ENCODE measurements around the gene CREM.

Gene CREM

DNA sequence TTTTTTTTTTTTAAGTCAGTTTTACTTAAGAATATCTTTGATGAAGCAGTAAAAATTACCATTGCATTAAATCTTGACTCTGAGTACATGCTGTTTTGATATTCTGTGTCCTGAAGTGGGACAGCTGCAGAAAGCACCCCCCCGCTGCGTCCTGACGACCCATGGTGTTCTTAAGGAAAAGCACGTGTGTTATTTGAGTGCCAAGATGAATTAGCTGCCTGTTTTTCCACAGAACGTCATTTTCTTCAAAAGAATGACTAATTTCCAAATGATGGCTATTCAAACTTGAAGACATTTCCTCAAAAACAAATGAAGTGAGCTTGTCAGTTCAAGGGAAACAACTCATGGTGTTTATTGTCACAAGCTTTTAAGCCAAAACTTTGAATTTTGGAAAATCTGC, 45.9 kb downstream of the CREM start:
- Mint-ChIP-seq H3K36me3 (ENCODE audit: low read depth) (peaks cover 14% of the 10 kb centered on the region), H3K9me3 (peaks cover 14% of the 10 kb centered on the region), H3K4me3 (no peak overlapping the region), H3K27me3 (ENCODE audit: low read depth, poor library complexity) (no peaks in the 10 kb centered on the region), H3K4me1 (peaks cover 16% of the 10 kb centered on the region), H3K27ac (peak overlapping the region; percentile 68)
- DNase-seq, result no peak
- TF ChIP-seq, protein P1, sequence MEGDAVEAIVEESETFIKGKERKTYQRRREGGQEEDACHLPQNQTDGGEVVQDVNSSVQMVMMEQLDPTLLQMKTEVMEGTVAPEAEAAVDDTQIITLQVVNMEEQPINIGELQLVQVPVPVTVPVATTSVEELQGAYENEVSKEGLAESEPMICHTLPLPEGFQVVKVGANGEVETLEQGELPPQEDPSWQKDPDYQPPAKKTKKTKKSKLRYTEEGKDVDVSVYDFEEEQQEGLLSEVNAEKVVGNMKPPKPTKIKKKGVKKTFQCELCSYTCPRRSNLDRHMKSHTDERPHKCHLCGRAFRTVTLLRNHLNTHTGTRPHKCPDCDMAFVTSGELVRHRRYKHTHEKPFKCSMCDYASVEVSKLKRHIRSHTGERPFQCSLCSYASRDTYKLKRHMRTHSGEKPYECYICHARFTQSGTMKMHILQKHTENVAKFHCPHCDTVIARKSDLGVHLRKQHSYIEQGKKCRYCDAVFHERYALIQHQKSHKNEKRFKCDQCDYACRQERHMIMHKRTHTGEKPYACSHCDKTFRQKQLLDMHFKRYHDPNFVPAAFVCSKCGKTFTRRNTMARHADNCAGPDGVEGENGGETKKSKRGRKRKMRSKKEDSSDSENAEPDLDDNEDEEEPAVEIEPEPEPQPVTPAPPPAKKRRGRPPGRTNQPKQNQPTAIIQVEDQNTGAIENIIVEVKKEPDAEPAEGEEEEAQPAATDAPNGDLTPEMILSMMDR (IDR thresholded peaks at IDR 0.05), result no peak

DNA sequence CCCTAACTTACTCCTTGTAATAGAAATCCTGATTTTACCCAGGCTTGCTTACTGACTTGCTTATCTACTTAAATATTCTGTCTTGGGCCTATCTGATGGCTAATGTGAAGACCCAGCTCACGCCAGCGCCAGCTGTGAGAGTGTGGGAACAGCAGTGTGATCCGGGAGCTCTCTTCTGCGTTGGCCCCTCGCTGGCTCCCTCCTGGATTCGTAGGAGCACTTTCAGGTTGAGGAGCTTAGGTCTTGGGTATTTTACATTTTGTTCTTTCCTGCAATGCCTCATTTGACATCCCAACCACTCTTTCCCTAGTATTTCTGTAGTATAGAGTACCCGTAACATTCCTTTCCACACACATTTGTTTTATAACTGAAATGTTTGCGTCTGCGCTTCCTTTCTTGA, 51.7 kb downstream of the CREM start:
- Mint-ChIP-seq H3K27ac (no peak overlapping the region), H3K4me3 (no peak overlapping the region), H3K9me3 (no peaks in the 10 kb centered on the region), H3K27me3 (ENCODE audit: low read depth, poor library complexity) (no peaks in the 10 kb centered on the region), H3K4me1 (no peaks in the 10 kb centered on the region), H3K36me3 (ENCODE audit: low read depth) (peaks cover 5% of the 10 kb centered on the region)
- DNase-seq, result no peak
- TF ChIP-seq, protein P1 (IDR thresholded peaks at IDR 0.05), result no peak

DNA sequence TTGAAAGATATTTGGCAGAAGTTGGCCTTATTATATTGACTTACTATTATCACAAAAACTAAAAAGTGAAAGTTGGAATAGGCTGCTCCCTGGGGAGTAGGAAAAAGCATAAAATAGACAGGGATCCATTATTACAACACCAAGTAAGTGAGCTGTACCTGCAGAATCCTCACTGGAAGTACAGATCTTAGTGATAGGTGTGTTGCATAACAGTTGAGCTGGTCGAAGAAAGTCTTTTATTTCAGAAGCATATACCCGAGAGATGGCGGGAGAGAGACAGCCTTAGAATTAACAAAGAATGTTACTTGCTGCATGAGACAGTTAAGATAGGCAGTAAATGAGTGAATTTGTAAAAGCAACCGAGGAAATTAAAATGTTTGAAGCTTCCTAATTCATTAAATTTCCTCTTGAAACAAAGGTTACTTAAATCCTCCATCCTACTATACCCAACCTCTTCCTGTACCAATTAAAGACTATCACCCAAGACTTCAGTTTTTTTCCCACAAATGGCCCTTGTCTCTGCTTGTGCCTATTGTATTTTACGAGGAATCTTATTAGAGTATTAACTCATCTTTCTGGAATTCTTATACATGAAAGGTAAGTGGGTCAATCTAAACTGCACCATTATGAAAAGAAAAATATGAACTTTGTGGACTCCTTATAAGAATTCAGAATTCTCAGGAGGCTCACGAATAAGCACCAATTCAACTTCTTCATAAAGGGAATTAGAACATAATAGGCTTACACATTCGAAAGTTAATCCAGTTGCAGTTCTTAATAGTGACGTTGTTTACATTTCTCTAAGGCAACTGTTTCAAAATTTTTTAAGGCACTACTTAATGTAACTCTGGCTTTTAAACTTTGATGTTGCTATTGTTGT, 56.2 kb downstream of the CREM start:
- no peak for DNase-seq
- H3K27ac Mint-ChIP-seq, result no peak overlapping the region
- H3K27me3 Mint-ChIP-seq (ENCODE audit: low read depth, poor library complexity), result no peaks in the 10 kb centered on the region

DNA sequence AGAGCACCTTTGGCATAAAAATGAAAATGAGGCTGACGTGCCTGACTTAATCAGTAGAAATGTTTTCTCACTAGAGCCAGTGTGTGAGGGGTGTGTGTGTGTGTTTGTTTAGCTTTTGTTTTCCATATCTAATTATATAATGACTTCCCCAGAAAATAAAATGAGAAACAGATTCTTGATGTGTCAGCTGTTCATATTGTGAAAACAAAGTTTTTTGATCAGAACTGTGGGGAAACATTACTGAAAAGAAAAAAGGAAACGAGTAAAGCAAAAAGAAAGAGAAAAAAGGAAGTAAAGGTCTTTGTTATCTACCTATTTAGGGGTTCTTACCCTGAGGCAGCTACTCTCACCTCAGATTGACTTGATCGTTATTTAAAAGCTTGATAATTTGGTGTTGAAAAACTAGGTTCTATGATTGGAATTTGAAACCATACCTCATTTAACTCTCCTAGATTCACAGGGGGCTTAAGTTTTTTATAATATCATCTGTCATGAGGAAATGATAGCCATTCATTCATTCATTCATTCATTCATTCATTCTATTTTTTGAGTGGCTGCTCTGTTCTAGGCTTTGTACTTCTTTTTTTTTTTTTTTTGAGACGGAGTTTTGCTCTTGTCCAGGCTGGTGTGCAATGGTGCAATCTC, 58.0 kb downstream of the CREM start:
- TF ChIP-seq, protein P1 (IDR thresholded peaks at IDR 0.05), result no peak
- no peaks in the 10 kb centered on the region for H3K27me3 Mint-ChIP-seq (ENCODE audit: low read depth, poor library complexity)
- peaks cover 1% of the 10 kb centered on the region for H3K36me3 Mint-ChIP-seq (ENCODE audit: low read depth)
- H3K4me3 Mint-ChIP-seq, result no peak overlapping the region
- H3K27ac Mint-ChIP-seq, result peak overlapping the region; percentile 55
- no peaks in the 10 kb centered on the region for H3K9me3 Mint-ChIP-seq
- no peak for DNase-seq
- no peaks in the 10 kb centered on the region for H3K4me1 Mint-ChIP-seq

More for the DNA sequence above, 56.2 kb downstream of the CREM start:
- no peak overlapping the region for H3K4me3 Mint-ChIP-seq
- peaks cover 5% of the 10 kb centered on the region for H3K36me3 Mint-ChIP-seq (ENCODE audit: low read depth)
- H3K4me1 Mint-ChIP-seq, result no peaks in the 10 kb centered on the region
- TF ChIP-seq, protein P1 (IDR thresholded peaks at IDR 0.05), result no peak
- H3K9me3 Mint-ChIP-seq, result no peaks in the 10 kb centered on the region

DNA sequence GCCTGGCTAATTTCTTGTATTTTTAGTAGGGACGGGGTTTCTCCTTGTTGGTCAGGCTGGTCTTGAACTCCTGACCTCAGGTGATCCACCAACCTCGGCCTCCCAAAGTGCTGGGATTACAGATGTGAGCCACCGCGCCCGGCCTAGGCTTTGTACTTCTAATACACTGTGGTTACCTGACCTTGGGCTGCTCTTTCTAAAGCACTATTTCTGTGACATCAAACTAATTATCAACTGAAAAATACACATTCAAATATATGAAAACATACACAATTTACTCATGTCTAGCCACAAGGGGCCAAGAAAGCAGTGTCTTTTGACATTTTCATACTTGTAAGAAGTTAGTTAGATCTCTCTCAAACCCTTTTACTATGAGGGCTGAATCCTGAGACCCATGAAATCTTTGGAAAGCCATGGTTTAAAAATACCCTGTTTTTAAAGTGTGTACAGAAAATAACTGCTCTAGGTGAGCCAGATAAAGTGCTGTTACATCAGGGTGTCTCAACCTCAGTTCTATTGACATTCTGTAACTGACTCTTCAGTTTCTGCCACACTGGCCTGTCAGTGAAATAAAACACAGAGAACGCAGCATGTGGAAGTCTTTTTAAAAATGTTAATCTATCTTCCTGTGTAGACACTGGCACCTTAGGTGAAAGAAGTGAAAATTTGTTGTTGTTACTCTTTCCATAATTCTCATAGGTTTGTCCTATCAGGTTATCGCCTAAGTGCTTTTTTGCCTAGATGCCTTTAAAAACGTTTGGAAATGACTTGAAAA, 58.8 kb downstream of the CREM start:
- no peaks in the 10 kb centered on the region for H3K27me3 Mint-ChIP-seq (ENCODE audit: low read depth, poor library complexity)
- H3K27ac Mint-ChIP-seq, result peak overlapping the region; percentile 92
- no peaks in the 10 kb centered on the region for H3K4me1 Mint-ChIP-seq
- TF ChIP-seq, protein P1 (IDR thresholded peaks at IDR 0.05), result no peak
- H3K9me3 Mint-ChIP-seq, result no peaks in the 10 kb centered on the region
- no peak overlapping the region for H3K4me3 Mint-ChIP-seq
- H3K36me3 Mint-ChIP-seq (ENCODE audit: low read depth), result peaks cover 8% of the 10 kb centered on the region
- no peak for DNase-seq
